Uterus (tissue), 2 donors: ENCODE data around the gene HTR4.

Source experiments
- CTCF ChIP-seq, 4 experiments: fragments of 200-600 bp in 2 of 4; fragments of 450-650 bp in 2 of 4; sonication (generic) in 2 of 4; IDR thresholded peaks; one replicate each; pipeline ENCODE4 v1.5.1; 2016 to 2019; ENCODE audit warnings: antibody characterized with exemption in 4 of 4, mild to moderate bottlenecking in 2 of 4, moderate library complexity in 1 of 4
- POLR2A ChIP-seq, 2 donors: fragments of 450-650 bp; IDR thresholded peaks; one replicate each; pipeline ENCODE4 v1.6.1; 2016; ENCODE audit warnings: antibody characterized with exemption in 2 of 2, mild to moderate bottlenecking in 1 of 2, moderate library complexity in 1 of 2

GRCh38 chr5:148586796-148587195 lies 67.5 kb downstream of the HTR4 start:
- TF ChIP-seq CTCF (IDR thresholded peaks at IDR 0.05) (no peak), POLR2A (IDR thresholded peaks at IDR 0.05) (no peak)
